Omental fat pad (tissue), 4 donors: ENCODE results near the gene ACOT9. TPM values are rescaled to one million over a fixed set of nuclear protein-coding genes. Genes with fewer than 3 reads are reported as not detected.

Experiments
- ATAC-seq: fragments of 150-250 bp; one replicate; pipeline ENCODE4 v1.9.1; 2016; ENCODE audit warnings: mild to moderate bottlenecking, moderate library complexity; ENCODE audit not compliant: low FRiP score
- DNase-seq: peaks from one replicate; pipeline ENCODE4 v3.0.0-alpha.2; 2019; ENCODE audit warnings: low spot score
- total RNA-seq, 4 donors: library from RNA; depleted of rRNA; stranded (reverse); fragments of >200 nt; gene quantifications; one replicate each; pipeline ENCODE4 v1.1.0, GENCODE V29; 2016
- TF ChIP-seq, protein P1 (sequence below), 3 donors: fragments of 450-650 bp; IDR thresholded peaks; one replicate each; pipeline ENCODE4 v1.5.1; 2016 to 2017; ENCODE audit warnings: antibody characterized with exemption in 3 of 3, mild to moderate bottlenecking in 3 of 3, moderate library complexity in 2 of 3

Gene ACOT9
- total RNA-seq, 4 donors from 2014 or later: 39.0 to 65.3 (median 57.3) TPM

DNA sequence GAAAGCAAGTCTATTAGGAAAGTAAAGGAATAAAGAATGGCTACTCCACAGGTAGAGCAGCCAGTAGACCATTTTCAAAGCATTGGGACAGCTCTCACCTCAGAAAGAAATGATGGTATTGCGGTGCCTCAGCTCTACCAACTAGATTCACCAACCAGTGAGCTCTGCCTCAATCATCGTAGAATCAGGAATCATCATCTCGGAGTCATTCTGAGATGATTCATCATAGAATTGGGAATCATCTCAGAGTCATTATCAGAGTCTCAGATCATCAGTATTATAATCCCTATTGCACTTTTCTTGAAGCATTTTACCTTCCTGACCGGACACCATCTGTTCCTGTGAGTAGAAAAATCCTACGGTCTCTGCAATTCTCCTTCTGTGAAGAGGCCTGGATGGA is 22.4 kb upstream of the ACOT9 start:
- ATAC-seq (no peak), DNase-seq (no peak)
- TF ChIP-seq, protein P1, sequence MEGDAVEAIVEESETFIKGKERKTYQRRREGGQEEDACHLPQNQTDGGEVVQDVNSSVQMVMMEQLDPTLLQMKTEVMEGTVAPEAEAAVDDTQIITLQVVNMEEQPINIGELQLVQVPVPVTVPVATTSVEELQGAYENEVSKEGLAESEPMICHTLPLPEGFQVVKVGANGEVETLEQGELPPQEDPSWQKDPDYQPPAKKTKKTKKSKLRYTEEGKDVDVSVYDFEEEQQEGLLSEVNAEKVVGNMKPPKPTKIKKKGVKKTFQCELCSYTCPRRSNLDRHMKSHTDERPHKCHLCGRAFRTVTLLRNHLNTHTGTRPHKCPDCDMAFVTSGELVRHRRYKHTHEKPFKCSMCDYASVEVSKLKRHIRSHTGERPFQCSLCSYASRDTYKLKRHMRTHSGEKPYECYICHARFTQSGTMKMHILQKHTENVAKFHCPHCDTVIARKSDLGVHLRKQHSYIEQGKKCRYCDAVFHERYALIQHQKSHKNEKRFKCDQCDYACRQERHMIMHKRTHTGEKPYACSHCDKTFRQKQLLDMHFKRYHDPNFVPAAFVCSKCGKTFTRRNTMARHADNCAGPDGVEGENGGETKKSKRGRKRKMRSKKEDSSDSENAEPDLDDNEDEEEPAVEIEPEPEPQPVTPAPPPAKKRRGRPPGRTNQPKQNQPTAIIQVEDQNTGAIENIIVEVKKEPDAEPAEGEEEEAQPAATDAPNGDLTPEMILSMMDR (IDR thresholded peaks at IDR 0.05): no peak

DNA sequence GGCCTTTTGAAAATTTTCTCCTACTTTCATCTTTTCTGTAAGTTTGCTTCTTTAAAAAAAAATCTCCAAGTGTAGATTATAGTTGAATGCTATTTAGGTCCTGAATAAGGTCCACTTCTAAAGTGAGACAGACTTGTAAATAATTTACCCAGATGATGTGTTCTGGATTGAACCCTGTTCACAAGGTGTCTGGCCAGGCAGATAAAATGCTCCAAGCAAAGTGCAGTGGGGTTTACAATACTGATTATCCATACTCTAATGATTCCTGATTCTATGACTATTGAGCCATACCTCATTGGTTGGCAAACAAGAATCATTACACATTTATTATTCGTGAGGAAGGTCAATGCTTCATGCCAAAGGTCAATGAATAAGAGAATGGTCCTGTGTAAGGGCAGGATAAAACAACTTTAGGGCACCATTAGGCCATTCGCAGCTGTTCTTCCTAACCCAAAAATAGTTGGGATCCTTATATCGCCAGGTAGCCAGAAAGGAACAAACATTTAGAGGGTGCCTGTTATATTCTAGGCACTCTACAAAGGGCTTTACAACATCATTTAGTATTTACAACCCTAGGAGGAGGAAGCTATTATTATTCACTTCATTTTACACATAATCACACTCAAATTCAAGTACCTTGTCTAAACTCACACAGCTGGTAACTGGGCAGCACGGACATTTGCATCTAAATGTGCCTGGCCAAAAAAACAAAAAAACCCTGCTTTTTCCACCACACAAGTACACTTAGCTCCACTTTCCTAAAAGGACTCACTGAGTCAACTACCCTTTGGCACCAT is 21.3 kb upstream of the ACOT9 start:
- TF ChIP-seq, protein P1 (IDR thresholded peaks at IDR 0.05): no peak
- ATAC-seq (no peak), DNase-seq (no peak)

DNA sequence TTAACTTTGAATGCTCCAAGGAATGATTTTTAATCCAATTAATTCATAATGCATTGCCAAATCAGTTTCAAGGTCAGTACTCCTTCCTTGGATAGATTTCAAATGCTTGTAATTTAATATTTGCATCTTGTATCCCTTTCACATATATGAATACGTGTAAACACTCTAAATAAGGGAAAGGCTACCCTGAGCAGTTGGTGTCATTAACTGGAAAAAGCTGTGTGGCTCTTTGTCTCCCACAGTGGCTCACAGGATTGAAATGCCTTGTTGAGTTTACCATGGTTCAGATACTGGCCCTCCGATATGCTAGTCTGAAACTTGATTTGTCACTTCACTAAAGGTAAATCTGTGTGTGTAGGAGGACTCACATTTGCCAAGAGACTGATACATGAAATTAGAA is 16.7 kb upstream of the ACOT9 start:
- DNase-seq: no peak
- ATAC-seq: no peak
- TF ChIP-seq, protein P1 (IDR thresholded peaks at IDR 0.05): no peak

DNA sequence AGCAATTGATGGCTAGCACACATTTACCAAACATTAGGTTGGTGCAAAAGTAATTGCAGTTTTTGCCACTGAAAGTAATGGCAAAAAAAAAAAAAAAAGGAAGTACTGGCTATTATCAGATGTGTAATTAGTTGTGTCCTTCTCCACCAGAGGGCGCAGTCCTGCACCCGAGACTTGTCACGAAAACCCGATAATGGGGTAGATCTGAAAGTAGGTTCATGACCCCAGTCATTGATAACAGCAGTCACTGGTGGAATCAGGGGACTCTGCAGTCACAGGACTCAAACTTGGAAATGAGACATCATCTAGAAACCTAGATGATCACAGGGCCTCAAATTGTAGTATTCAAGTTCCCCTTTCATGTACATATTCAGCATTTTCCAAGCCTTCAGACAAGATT is 13.1 kb upstream of the ACOT9 start:
- ATAC-seq: no peak
- TF ChIP-seq, protein P1 (IDR thresholded peaks at IDR 0.05): no peak
- peak; percentile 62 for DNase-seq

DNA sequence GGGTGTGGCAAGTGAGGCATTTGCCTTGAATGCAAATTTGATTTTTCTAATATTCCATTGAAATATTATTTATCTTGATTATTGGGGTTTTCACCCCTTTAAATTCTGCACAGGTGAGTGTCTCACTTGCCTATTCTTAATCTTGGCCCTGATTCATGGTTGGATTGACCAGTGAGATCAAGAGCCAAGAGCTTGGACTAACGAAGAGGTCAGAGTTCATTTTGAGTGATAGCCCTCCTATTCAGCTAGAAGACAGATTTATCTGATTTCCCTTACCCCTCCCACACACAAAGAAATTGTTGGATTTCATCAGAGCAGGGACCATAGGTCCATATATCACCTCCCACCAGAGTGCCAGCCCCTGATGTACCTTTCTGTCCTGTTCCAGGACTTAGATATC is 11.6 kb upstream of the ACOT9 start:
- DNase-seq (no peak), ATAC-seq (no peak)
- TF ChIP-seq, protein P1 (IDR thresholded peaks at IDR 0.05): no peak

DNA sequence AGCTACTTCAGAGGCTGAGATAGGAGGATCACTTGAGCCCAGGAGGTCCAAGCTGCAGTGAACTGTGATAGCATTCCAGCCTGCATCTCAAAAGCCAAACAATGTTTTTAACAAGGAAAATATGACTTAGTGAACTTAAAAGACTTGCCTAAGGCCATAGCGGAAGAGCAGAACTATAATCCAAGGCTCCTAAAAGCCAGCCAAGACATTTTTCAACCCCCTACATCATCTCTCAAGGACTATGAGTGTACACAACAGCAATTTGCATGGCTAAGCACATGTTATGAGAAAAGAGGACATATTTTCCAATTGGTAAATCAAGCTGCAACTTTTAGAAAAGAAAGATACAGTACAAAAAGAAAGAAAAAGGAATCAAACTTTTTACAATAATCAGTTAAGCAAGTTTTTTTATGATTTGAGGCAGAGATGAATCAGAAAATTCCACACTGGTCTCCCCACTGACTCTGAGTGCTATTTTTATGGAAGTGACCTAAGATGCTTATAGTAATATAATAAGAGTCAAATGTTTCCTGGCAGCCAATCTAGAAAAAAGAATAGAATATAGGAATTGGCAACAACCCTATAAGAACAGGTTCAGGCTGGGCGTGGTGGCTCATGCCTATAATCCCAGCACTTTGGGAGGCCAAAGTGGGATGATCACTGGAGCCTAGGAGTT is 9.8 kb upstream of the ACOT9 start:
- TF ChIP-seq, protein P1 (IDR thresholded peaks at IDR 0.05): no peak
- peak; percentile 17 for ATAC-seq
- DNase-seq: no peak

DNA sequence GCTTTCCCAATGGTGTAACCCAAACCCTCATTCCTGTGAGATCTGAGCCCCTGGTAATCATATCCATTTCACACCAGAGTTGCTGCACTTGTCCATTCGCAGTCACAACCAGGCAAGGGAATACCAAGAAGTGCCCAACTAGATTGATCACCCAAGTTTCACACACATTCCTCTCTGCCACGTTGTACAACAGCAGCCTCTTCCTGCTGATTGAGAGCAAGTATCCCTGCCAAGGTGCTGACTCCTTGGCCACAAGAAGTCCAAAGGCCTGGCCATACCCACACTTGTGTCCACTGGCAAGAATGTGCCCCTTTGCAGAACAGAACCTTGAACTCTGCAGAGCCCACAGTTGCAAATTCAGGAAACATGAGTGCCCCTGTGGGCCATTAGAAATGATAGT is 6.5 kb upstream of the ACOT9 start:
- no peak for ATAC-seq
- no peak for DNase-seq
- TF ChIP-seq, protein P1 (IDR thresholded peaks at IDR 0.05): no peak
